Aorta (tissue), 5 donors: ENCODE data around the gene G6PC1. TPM values are rescaled to one million over a fixed set of nuclear protein-coding genes. Genes with fewer than 3 reads are reported as not detected.
"Not testable (repeated sequence)": the region's sequence is repeated elsewhere in the genome, so short reads cannot be mapped to it uniquely, and the experiment has no call there.

Experiments used
- ATAC-seq: fragments of 200-7000 bp; cut with Tn5 transposase; one replicate; pipeline ENCODE4 v1.9.1; 2022; ENCODE audit warnings: moderate library complexity; ENCODE audit not compliant: low FRiP score
- DNase-seq, 2 donors: peaks; one replicate each; pipeline ENCODE4 v3.0.0-alpha.2; 2020
- H3K27ac ChIP-seq, 2 donors: one replicate each; pipeline ENCODE4 v1.5.1; 2013; ENCODE audit warnings: low read length in 2 of 2, mild to moderate bottlenecking in 2 of 2, moderate library complexity in 2 of 2, control low read depth in 1 of 2, inconsistent platforms in 1 of 2, low read depth in 1 of 2
- H3K27me3 ChIP-seq, 2 donors: one replicate each; pipeline ENCODE4 v1.6.1; 2013; ENCODE audit warnings: control low read depth in 1 of 2, low read length in 1 of 2, mild to moderate bottlenecking in 1 of 2, moderate library complexity in 1 of 2; ENCODE audit not compliant: insufficient read depth in 2 of 2, control insufficient read depth in 1 of 2
- H3K36me3 ChIP-seq, 2 donors: one replicate each; pipeline ENCODE4 v1.6.1; 2013; ENCODE audit warnings: control low read depth in 1 of 2, low read length in 1 of 2, mild to moderate bottlenecking in 1 of 2; ENCODE audit not compliant: insufficient read depth in 2 of 2, control insufficient read depth in 1 of 2
- H3K4me1 ChIP-seq, 2 donors: one replicate each; pipeline ENCODE4 v1.6.1; 2013; ENCODE audit warnings: low read length in 2 of 2, control low read depth in 1 of 2, mild to moderate bottlenecking in 1 of 2, moderate library complexity in 1 of 2; ENCODE audit not compliant: insufficient read depth in 2 of 2, control insufficient read depth in 1 of 2
- H3K4me3 ChIP-seq, 2 donors: one replicate each; pipeline ENCODE4 v1.5.1; 2013; ENCODE audit warnings: low read length in 2 of 2, control low read depth in 1 of 2, mild to moderate bottlenecking in 1 of 2
- H3K9me3 ChIP-seq: one replicate; pipeline ENCODE4 v1.6.1; 2013; ENCODE audit warnings: mild to moderate bottlenecking, low read length; ENCODE audit not compliant: control insufficient read depth
- WGBS, 2 donors: extraction: QIAGEN DNeasy Blood & Tissue Kit; methylation state at CpG; one replicate each; pipeline ENCODE4 v1.1.7; 2013; 5-methylcytosine and 5-hydroxymethylcytosine counted together
- intact Hi-C, 2 donors: fragments of 100-400 bp; cut with DNase I; formaldehyde crosslinking; loops; one replicate each; pipeline versions ENCODE4 v1.14.2 to v1.15.0; 2022
- polyA plus RNA-seq, 2 donors: library from polyadenylated mRNA; stranded (reverse); fragments of 200-250 nt; gene quantifications; one replicate each; pipeline ENCODE4 v1.2.3, GENCODE V29; 2013
- total RNA-seq, 2 donors: library from RNA; stranded (reverse); fragmentation: NEBNext Ultra II Directional; extraction: Animal tissue kit (Norgen Biotek cat#: 25700); gene quantifications; one replicate each; pipeline ENCODE4 v1.2.1, GENCODE V29; 2021
- donor health status: healthy with polysubstance abuse.
- donor health status: Bipolar disorder and iron deficiency.
- donor health status: DM: no; HTN: no; CAD: no.
- donor health status: DM: no; HTN: no; CAD: no.
- donor health status: DM: yes; HTN: yes; CAD: no.

Gene G6PC1
- total and polyA plus RNA-seq, 4 donors, result 3.0 TPM; not detected in 3

- DNase-seq (peak in 1 of 2 donors; percentile 56), ATAC-seq (no peak)
- 48 to 58% methylated on average over 8 of the region's 8 CpGs for WGBS, 2 donors
- H3K36me3 ChIP-seq, result no peaks in the 10 kb centered on the region
- intact Hi-C loops, result no loop called here
- H3K27ac ChIP-seq, result peak overlapping the region in 1 of 2 donors; percentile 38
- no peaks in the 10 kb centered on the region for H3K4me1 ChIP-seq
- no peaks in the 10 kb centered on the region for H3K27me3 ChIP-seq
- H3K4me3 ChIP-seq, result no peak overlapping the region
- H3K9me3 ChIP-seq, result no peaks in the 10 kb centered on the region
Observed at GRCh38 chr17:42855048-42855596, 45.5 kb upstream of the G6PC1 start.

DNA sequence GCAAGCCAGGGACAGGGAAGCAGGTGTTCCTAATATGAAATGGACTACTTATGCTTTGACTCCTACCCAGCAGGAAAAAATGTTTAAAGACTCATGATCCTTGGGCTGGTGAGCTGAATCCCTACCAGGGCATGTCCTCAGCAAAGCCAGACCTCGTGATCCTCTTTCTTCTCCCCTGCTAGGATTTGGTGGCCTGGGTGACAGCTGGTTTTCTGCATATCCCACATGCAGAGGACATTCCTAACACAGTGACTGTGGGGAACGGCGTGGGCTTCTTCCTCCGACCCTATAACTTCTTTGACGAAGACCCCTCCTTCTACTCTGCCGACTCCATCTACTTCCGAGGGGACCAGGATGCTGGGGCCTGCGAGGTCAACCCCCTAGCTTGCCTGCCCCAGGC lies 44.5 kb upstream of the G6PC1 start:
- H3K4me3 ChIP-seq, intact Hi-C loops, ATAC-seq, H3K27me3 ChIP-seq, H3K4me1 ChIP-seq, H3K36me3 ChIP-seq, H3K9me3 ChIP-seq: not testable (repeated sequence)
- peak overlapping the region in 1 of 2 donors; percentile 20 for H3K27ac ChIP-seq
- peak in 1 of 2 donors; percentile 25 for DNase-seq
- WGBS, 2 donors, result 66 to 71% methylated on average over 5 to 8 of the region's 8 CpGs

DNA sequence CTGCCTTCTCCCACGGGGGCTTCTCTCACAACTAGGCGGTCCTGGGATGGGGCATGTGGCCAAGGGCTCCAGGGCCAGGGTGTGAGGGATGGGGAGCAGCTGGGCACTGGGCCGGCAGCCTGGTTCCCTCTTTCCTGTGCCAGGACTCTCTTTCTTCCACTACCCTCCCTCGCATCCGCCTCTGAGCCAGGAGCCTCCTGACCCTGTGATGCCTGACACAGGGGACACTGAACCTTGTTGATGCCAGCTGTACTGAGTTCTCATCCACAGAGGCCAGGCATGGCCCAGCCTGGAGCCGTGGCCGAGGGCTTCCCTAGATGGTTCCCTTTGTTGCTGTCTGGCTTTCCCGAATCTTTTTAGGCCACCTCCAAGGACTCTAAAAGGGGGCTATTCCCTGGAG lies 44.1 kb upstream of the G6PC1 start:
- WGBS, 2 donors, result 18 to 26% methylated on average over 5 to 6 of the region's 8 CpGs
- intact Hi-C loops, H3K27me3 ChIP-seq, H3K4me3 ChIP-seq, ATAC-seq, H3K36me3 ChIP-seq, H3K27ac ChIP-seq, H3K9me3 ChIP-seq, H3K4me1 ChIP-seq: not testable (repeated sequence)
- peak in 1 of 2 donors; percentile 55 for DNase-seq

- DNase-seq (peak in 1 of 2 donors; percentile 19), ATAC-seq (no peak)
- H3K27me3 ChIP-seq, result no peaks in the 10 kb centered on the region
- H3K36me3 ChIP-seq, result no peaks in the 10 kb centered on the region
- WGBS, 2 donors, result 66 to 67% methylated on average over 1 of the region's 1 CpG
- H3K27ac ChIP-seq, result no peak overlapping the region
- no peaks in the 10 kb centered on the region for H3K9me3 ChIP-seq
- no peak overlapping the region for H3K4me3 ChIP-seq
- no peaks in the 10 kb centered on the region for H3K4me1 ChIP-seq
- intact Hi-C loops, result no loop called here
Observed at GRCh38 chr17:42857389-42857788, 43.2 kb upstream of the G6PC1 start.

DNA sequence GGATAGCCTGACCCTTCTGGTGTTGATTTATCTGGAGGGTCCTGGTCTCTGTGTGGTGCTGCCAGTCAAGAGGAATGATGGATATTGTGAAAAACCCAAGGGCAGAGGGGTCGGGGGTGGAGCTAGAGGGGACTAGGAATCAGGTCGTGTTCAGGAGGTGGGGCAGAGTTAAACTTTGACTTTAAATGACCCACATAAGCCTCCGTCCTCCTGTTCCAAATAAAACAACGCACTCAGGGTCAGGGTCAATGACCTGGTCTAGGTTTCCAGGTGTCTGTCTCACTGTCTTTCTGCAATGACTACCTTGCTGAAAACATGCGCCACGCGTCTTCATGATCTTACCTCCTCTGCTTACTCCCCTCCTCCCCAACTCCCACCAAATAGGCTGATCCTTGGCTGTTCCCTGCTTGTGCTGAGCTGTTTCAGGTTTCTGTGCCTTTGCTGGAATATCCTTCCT lies 34.9 kb upstream of the G6PC1 start:
- no peak for ATAC-seq
- intact Hi-C loops, result no loop called here
- Histone ChIP-seq H3K9me3 (no peaks in the 10 kb centered on the region), H3K36me3 (no peaks in the 10 kb centered on the region), H3K27ac (no peak overlapping the region), H3K4me3 (no peak overlapping the region), H3K27me3 (no peaks in the 10 kb centered on the region), H3K4me1 (no peaks in the 10 kb centered on the region)
- no peak for DNase-seq
- WGBS, 2 donors, result 77 to 78% methylated on average over 7 of the region's 7 CpGs

- no peak overlapping the region for H3K4me3 ChIP-seq
- no peaks in the 10 kb centered on the region for H3K36me3 ChIP-seq
- no peak overlapping the region for H3K27ac ChIP-seq
- WGBS, 2 donors, result 86 to 87% methylated on average over 4 of the region's 4 CpGs
- intact Hi-C loops, result no loop called here
- no peak for ATAC-seq
- no peaks in the 10 kb centered on the region for H3K4me1 ChIP-seq
- no peaks in the 10 kb centered on the region for H3K9me3 ChIP-seq
- DNase-seq, result no peak
- no peaks in the 10 kb centered on the region for H3K27me3 ChIP-seq
Observed at GRCh38 chr17:42866216-42866615, 34.4 kb upstream of the G6PC1 start.

- H3K27me3 ChIP-seq, result no peaks in the 10 kb centered on the region
- no peaks in the 10 kb centered on the region for H3K36me3 ChIP-seq
- ATAC-seq (peak; percentile 6), DNase-seq (no peak)
- 77% methylated on average over 12 of the region's 12 CpGs for WGBS, 2 donors
- intact Hi-C loops, result no loop called here
- no peaks in the 10 kb centered on the region for H3K9me3 ChIP-seq
- no peaks in the 10 kb centered on the region for H3K4me1 ChIP-seq
- no peak overlapping the region for H3K27ac ChIP-seq
- no peak overlapping the region for H3K4me3 ChIP-seq
Observed at GRCh38 chr17:42866631-42867575, 33.7 kb upstream of the G6PC1 start.

DNA sequence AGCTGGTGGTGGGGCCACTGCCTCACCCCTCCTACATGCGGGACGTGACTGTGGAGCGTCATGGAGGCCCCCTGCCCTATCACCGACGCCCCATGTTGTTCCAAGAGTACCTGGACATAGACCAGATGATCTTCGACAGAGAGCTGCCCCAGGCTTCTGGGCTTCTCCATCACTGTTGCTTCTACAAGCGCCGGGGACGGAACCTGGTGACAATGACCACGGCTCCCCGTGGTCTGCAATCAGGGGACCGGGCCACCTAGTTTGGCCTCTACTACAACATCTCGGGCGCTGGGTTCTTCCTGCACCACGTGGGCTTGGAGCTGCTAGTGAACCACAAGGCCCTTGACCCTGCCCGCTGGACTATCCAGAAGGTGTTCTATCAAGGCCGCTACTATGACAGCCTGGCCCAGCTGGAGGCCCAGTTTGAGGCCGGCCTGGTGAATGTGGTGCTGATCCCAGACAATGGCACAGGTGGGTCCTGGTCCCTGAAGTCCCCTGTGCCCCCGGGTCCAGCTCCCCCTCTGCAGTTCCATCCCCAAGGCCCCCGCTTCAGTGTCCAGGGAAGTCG lies 32.8 kb upstream of the G6PC1 start:
- peak; percentile 35 for ATAC-seq
- H3K9me3 ChIP-seq, DNase-seq, H3K4me1 ChIP-seq, H3K36me3 ChIP-seq, H3K27ac ChIP-seq, H3K27me3 ChIP-seq, intact Hi-C loops, H3K4me3 ChIP-seq: not testable (repeated sequence)
- 93% methylated on average over 17 to 21 of the region's 21 CpGs for WGBS, 2 donors
